VCaP (cell line): Measurements from ENCODE around the gene B3GNT2.

Source experiments
- H3K27ac ChIP-seq: fragments of 450-650 bp; 2 replicates; pipeline ENCODE4 v1.5.1; 2017
- CTCF ChIP-seq: fragments of 450-650 bp; conservative IDR thresholded peaks from 2 replicates; pipeline ENCODE4 v1.5.1; 2017; ENCODE audit warnings: mild to moderate bottlenecking, moderate library complexity

The B3GNT2 gene

GRCh38 chr2:62177392-62178049 lies 18.4 kb upstream of the B3GNT2 start:
- H3K27ac ChIP-seq: no peak overlapping the region

GRCh38 chr2:62178741-62179271 lies 17.1 kb upstream of the B3GNT2 start:
- TF ChIP-seq CTCF: no peak

More at GRCh38 chr2:62177392-62178049, 18.4 kb upstream of the B3GNT2 start:
- TF ChIP-seq CTCF: no peak

GRCh38 chr2:62180975-62181374 lies 14.9 kb upstream of the B3GNT2 start:
- TF ChIP-seq CTCF: no peak

More at GRCh38 chr2:62178741-62179271, 17.1 kb upstream of the B3GNT2 start:
- no peak overlapping the region for H3K27ac ChIP-seq

GRCh38 chr2:62181843-62182242 lies 14.1 kb upstream of the B3GNT2 start:
- TF ChIP-seq CTCF: no peak
- no peak overlapping the region for H3K27ac ChIP-seq

More at GRCh38 chr2:62180975-62181374, 14.9 kb upstream of the B3GNT2 start:
- no peak overlapping the region for H3K27ac ChIP-seq

- no peak for TF ChIP-seq CTCF
- no peak overlapping the region for H3K27ac ChIP-seq
Measured at GRCh38 chr2:62184512-62185230, 11.2 kb upstream of the B3GNT2 start.

- H3K27ac ChIP-seq: no peak overlapping the region
- TF ChIP-seq CTCF: no peak
Measured at GRCh38 chr2:62185475-62186155, 10.3 kb upstream of the B3GNT2 start.
